ENCODE measurements around the gene FGD3.

DNA sequence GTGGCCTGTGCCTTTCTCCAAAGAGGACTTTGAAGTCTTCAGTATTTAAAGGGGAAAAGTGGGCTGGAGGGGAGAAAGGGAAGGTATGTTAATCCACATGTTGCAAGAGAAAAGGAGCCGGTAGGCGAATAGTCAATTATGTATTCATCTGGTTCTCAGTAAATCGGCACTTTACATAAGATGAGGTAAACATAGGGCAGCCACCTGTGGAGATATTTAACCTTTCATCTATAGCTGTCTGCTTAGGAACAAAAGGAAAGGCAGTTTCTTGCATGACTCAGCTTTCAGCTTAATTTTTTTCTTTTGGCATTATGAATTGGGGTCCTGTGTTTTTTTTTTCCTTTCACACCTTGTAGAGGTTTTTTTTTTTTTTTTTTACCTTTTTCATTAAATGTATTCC, 42.2 kb downstream of the FGD3 start:
- no peak for TF ChIP-seq NFRKB (IDR thresholded peaks at IDR 0.05)
- TF ChIP-seq FOXM1 (IDR thresholded peaks at IDR 0.05; ENCODE audit: borderline replicate concordance) = no peak
- no peak for TF ChIP-seq FOXA1 (IDR thresholded peaks at IDR 0.05)
- TF ChIP-seq BHLHE40 (IDR thresholded peaks at IDR 0.05; ENCODE audit: borderline replicate concordance) = no peak
- no peak for TF ChIP-seq ZNF384 (IDR thresholded peaks at IDR 0.05)
- no peak for TF ChIP-seq ARNT (IDR thresholded peaks at IDR 0.05)
- no peak for TF ChIP-seq CTBP1 (IDR thresholded peaks at IDR 0.05; ENCODE audit: borderline replicate concordance)
- no peak for TF ChIP-seq FOXK2 (IDR thresholded peaks at IDR 0.05)
- TF ChIP-seq LEF1 (IDR thresholded peaks at IDR 0.05; ENCODE audit: borderline replicate concordance) = no peak
- no peak for TF ChIP-seq HDGF (IDR thresholded peaks at IDR 0.05; ENCODE audit: borderline replicate concordance)
- no peak for TF ChIP-seq SP1 (IDR thresholded peaks at IDR 0.05)
- TF ChIP-seq TARDBP (IDR thresholded peaks at IDR 0.05) = no peak
- TF ChIP-seq SUZ12 (IDR thresholded peaks at IDR 0.05) = no peak

Measured in HEK293T (cell line).